GM18873 (cell line): ENCODE results near the gene ALPG.
"Not testable (repeated sequence)": the region's sequence is repeated elsewhere in the genome, so short reads cannot be mapped to it uniquely, and the experiment has no call there.

Source experiments
- ATAC-seq: cut with Tn5 transposase; IDR thresholded peaks from one replicate; pipeline ENCODE4 v1.9.1; 2021; ENCODE audit warnings: mild to moderate bottlenecking, moderate library complexity, moderate number of reproducible peaks; ENCODE audit not compliant: unreplicated experiment, low FRiP score

The ALPG gene

DNA sequence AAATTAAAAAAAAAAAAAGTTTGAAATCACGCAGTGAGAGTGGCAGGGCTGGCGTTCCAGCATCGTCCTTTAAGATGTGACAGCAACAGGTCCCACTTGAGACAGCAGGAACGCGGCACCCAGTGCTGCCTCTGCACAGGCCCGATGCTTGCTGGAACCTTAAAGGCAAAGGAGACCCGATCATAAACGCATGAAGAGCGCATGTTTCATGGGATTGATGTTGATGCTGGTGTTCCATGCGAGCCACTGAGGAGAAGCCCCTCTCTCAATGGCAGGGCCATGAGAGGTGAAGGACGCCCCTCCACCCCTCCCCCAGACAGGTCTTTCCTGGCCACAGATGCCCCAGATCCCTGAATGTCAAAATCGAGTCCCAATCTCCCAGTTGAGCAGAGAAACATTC lies 31.4 kb downstream of the ALPG start:
- no peak for ATAC-seq

DNA sequence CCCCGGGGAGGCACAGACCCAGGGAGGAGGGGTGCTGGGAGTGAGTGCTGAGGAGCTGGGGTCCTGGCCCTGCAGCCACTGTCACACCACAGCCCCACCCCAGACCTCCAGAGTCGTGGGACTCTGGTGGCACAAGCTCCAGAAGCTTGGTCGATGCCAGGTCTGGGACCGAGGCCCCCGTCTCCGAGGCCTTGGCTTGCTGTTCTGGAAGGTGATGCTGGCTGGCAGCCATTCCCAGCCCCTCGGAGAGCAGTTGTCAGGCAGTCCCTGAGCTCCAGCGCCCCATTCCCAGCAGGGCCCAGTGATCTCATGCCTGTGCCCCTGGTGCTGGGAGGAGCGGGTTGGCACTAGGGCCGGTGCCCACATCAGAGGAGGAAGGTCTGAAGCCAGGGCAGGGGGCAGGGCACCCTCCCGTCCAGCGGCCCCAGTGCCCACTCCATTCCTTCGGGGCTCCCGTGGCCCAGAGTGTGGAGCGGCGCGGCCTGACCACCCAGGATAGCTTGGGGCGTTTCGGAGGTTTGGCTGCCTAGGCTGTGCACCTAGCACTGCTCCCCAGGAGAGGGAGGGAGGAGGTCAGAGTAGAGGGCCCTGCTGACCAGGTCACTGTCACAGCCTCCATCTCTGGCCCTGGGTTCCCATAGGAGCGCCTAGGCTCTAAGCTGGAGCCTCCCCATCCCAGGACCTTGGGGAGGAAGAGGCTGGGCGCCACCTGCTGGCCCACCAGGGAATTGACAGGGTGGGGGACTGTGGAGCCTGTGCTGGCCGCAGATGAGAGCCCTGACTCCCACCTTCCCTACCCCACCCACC lies 32.5 kb downstream of the ALPG start:
- no peak for ATAC-seq

DNA sequence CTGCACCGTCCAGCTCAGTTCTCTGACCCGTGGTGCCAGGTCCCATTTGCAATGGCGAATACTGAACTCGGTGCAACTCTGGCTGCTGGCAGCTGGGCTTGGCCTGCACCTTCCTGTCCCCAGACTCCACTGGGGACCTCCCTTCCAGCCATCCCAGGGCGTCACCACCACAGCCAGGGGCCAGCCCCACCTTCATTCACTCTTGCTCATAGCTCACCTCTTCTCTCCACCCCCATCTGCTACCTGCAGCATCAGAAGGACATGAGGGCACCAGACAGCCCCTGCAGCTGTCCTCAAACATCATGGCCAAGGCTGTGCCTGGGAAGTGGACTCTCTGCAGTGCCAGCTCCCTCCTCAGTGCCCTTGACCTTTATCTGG lies 33.1 kb downstream of the ALPG start:
- no peak for ATAC-seq

DNA sequence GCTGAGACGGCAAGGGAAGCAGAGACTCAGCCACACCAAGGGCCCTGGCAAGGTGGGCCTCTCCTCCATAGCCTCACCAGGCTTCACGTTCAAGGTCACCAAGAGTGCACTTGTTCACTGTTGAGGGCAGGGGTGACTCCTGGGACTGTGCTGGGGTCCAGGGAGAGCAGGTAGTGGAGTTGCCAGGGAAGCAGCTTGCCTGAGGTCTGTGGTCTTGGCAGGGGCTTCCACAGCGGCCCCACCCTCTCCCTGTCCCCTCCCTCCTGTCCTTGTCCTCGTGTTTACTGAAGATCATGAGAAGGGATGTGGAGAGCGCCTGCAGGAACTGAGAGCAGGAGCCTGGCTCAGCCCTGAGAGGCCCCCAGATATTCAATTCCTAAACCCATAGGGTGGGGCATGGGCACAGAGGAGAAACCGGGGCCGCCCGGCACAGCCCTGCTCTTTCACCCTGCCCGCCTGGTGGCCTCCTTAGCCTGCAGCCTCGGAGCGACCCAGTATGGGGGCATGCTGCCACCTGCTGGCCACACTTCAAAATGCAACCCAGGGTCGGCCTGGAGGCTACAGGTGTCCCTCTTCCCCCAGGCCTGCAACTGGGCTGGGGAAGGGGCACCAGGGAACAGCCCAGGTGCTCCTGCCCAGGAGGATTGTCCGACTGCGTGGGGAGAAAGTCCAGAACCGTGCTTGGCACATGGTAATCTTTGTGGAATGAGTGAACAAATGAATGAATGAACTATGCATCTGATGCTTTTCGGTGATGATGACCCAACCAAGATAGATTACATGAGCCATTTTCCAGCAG lies 33.8 kb downstream of the ALPG start:
- not testable (repeated sequence) for ATAC-seq

DNA sequence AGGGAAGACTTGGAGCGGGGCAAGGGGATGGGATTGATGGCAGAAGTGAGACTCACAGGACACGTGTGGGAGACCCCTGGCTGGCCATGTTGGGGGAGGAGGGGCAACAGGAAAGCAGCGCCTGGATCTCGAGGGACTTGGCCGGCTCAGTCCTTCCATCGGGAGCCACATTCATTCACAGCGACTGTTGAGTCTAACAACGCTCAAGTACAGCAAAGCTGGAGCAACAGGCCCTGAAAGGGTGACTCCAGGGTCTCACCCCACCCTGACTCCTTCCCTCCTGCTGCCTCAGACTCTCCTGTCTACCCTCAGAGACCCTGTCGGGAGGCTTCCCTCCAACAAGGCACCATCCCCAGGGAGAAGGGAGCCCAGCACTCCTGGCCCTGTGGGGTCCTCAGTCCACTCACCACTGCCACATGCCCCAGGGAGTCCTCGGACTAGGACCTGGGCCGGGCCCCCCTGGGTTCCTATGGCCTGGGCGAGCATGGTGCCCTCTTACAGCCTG lies 34.6 kb downstream of the ALPG start:
- no peak for ATAC-seq

DNA sequence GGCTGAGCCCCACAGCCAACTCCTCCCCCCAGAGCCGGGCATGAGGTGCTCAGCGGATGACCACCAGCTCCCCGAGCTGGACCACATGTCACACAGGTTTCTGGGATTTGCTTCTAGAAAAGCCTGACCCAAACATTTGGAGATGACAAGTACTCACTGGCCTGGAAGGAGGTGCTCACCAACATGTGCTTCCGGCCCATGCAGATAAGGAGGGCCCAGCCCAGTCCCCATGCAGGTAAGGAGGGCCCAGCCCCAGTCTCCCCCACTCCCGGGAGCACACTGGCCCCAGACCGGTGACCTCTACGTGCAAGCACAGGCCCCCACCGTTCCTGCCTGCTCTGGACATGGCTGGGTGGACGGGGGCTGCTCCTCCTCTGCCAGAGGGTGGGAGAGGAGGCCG lies 35.3 kb downstream of the ALPG start:
- not testable (repeated sequence) for ATAC-seq

DNA sequence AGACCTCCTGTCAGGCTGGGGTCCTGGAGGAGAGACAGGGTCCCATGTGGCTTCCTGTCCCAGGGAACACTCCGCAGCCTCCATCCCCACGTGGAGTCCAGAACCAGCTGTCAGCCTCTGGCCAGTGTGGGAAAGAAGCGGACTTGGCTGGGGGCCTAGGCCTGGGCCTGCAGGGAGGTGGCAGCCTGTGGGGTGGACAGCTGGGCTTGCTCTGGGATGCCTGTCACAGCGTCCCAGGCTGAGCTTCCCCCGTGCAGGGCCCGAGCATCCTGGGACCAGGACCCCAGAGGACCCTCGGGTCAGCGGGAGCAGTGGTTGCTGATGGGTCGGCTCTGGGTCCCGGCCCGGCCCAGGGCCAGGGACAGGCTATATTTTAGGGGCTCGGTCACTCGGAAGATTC lies 35.8 kb downstream of the ALPG start:
- ATAC-seq, result not testable (repeated sequence)

DNA sequence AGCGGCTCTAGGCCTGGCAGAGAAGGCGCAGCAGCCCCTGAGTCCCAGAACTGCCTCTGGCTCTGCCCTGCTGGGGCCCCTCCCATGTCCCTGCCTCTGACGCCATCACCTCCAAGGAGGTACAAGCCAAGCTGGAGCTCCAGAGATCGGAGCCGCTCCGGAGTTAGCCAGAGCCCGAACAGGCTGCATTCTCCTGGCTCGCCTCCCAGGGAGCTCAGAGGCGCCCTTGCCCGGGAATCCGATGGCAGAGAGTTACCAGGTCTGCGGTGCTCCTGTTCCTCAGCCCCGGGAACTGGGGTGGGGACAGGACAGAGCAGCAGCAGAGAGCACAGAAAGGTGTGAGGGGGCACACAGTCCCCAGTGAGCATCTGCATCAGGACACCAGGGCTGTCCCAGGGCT lies 36.4 kb downstream of the ALPG start:
- ATAC-seq, result not testable (repeated sequence)

DNA sequence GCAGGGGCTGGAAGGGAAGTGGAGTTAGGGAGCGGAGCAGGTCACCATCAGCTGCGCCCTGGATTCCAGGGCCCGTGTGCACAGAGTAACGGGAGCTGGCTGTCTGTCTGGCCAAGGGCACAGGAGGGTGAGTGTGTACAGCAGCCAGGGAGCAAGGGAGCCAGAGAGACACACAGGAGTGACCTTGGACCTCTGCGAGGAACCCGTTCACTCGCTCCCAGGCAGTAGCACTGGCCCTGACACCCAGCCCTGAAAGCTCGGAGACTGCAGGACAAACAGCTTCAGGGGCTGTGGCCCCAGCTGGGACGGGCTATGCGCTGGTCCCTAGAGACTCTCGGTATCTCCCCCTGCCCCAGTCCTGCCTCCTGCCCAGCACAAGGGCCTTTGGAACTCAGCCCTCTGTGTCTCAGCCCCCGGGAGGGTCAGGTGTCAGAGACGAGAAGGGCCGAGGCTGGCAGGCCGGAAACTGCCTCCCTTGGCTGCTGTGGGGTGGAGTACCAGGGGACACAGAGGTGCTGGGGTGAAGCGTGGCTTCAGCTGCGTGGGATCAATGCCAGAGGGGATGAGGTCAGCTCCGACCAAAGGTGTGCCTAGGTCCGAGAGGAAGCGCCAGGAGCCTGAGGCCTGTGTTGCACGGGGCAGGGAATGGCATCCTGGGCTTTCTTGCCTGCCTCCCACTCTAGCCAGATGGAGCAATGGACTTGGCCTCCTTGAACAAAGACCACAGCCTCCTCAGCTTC lies 37.2 kb downstream of the ALPG start:
- not testable (repeated sequence) for ATAC-seq

DNA sequence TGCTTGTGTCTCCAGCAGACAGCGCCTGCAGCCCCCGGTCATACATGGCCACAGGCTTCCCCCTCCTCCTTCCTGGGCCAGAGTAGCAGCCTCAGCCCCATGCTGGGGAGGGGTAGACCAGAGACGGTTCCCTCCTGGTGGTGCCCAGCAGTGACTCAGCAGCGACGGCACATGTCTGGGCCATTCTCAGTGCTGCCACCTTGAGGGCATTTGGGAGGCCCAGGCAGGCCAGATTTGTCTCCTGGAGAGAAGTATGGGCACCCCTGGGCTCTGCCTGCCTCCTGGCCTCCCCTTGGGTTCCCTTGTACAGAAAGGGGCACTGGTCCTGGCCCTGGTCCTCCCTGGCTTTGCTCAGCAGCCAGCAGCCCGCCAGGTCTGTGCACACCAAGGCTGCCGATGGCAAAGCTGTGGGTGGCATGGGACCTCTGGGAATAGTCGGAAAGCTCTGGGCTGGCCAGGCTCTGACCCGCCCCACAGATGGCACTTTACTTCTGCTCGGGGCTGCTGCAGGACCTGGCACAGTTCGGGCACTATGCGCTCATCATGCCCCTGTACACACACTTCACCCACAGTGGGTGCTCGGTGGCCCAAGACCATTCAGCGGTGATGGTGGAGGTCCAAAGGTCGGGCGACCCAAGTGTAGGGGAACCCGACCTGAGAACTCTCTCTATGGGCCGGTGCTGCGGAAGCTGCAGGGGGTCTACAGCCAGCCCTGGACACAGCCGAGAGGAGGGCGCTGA lies 37.9 kb downstream of the ALPG start:
- no peak for ATAC-seq

DNA sequence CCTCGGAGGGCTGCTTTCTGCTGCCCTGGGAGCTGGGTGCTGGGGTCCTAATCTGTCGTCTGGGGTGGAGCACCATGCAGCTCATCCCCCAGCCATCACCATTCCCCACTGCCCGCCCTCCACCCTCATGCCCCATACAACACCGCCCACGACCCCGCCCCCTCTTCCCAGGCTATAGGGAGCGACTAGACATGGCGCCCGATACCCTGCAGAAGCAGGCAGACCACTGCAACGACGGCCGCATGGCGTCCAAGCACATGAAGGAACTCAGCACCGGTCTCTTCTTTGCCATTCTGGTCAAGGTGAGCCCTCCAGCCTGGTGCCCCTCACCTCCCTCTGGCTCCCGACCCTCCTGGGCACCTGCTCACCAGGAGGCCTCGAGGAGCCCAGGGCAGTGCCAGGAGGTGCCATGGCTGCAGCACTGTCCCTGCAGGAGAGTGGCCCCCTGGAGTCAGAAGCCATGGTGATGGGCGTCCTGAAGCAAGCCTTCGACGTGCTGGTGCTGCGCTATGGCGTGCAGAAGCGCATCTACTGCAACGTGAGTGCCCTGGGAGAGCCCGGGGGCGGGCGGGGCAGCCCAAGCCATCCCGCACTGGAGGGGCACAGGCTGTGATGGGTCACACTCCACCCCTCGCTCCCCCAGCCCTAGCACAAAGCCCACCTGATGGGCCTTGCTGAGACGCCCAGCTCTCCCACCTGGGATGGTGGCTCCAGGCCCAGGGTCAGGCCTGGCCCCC lies 38.7 kb downstream of the ALPG start:
- ATAC-seq, result not testable (repeated sequence)

DNA sequence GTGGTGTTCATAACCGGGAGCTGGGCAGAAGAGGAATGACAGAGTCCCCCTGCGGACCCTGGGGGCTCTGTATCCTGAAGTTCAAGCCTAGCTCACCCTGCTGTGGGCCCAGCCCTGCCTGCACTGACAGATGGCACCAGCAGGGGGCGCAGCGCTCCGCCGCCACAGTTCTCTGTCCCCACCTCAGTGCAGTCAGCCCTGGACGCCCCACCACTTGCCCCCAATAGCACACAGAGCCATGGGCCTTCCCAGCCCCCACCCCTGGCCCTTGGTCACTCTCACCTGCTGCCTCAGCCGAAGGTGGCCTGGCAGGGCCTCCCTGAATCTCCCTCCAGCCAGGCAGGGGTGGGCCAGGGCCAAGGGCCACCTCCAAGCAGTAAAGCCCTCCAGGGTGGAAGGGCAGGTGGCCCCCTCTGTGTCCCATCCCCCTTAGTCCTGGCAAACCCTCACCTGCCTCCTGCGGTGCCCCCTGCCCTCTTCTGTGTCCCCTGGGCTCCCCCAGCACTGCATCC lies 39.7 kb downstream of the ALPG start:
- not testable (repeated sequence) for ATAC-seq

DNA sequence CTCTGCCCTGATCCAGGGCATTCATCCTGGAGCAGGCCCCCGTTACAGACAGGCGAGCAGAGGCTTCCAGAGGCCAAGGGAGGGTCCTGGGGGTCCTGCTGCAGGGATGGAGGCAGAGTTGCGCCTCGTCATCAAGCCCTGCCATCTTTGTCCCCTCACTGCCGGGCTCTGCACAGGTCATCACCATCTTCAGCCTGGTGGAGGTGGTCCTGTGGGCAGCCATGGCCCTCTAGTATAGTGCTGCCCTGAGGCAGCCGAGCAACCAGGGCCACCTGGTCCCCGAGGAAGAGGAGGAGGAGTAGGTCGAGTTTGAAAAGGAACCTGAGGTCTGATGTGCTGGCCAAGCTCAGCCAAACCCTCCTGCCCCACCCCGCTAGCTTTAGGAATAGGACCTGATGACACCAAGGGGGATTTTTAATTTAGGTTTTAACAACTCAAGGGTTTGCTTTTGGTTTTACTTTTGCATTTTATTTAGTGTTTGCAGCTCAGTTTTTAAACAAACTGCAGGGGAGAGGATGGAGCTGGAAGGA lies 40.5 kb downstream of the ALPG start:
- no peak for ATAC-seq

DNA sequence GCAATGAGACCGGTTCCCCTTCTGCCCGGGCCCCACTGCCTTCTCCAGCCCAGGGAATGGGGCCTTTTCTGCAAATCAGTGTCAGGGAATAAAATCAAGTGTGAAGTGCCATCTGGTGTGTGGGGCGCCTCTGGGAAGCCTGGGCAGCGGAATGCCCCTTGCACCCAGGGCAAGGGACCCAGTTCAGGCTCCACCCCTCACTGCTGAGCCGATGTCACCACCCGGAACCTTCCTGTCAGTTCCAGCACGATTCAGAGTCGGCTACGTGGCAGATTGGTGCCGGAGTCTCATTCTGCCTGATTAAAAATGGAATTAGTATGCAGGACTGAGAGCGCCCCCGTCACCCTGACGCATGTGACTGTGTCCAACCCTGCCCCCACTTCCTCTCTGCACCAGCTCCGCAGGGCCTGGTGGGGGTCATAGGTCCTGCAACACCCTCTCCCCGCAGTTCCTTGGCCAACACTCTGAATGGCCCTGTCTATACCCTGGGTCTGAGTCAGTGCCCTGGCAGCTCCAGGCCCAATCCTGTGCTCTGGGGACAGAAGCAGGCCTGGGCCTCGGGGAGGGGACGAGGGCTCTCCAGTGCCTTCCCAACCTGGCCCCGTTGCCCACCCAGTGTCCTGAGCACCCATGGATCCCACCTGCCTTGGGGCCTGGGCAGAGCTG lies 41.1 kb downstream of the ALPG start:
- no peak for ATAC-seq

DNA sequence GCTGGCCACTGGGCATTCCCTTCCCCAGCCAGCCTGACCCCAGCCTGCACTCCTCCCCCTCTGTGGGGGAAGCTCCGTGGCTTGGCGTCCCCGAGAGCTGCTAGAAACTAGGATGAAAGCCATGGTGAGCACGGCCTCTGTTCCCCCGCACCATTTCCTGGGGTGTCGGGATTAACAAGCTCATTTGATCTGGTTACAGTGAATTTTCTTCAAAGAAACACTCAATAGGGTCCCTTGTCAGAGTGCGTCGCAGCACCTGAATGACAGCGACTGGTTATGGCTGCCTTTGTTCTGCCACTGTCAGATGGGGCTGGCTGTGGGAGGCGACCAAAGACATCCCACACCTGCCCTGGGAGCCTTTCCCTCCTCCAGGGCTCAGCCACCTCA lies 41.7 kb downstream of the ALPG start:
- ATAC-seq, result no peak

DNA sequence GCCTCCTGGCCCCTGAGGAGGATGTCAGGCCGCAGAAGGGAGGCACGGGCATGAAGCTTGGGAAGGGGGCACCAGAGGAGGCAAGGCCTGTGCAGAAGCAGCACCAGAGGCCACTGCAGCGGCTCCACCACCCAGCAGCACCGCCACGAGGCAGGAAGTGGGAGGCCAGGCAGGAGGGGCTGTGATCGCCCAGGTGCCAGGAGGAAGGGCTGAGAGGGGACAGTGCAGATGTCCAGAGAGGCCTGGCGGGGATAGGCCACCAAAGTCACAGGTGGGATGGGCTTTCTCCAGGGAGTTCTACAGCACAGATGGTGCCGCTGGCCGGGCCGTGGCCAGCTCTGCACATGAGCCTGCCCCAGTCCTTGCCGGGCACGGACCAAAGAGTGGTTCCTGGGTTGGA lies 43.3 kb downstream of the ALPG start:
- no peak for ATAC-seq

DNA sequence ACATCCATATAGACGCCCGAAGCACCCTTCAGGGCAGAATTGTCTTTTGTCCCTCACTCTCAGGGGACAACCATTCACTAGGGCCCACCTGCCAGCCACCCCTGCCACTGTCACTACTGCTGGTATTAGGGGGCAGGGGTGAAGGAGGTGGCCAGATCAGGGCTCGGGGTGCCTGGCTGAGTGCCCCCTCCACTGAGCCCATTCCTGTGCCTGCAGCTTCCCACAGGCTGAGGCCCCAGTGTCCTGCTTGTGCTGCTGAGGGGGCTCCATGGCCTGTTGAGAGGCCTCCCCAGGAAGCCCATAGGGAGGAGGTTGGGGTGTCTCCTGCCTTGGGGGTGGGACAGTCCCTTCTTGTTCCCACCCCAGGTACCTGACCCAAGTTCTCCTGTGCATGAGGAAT lies 45.0 kb downstream of the ALPG start:
- ATAC-seq, result not testable (repeated sequence)

DNA sequence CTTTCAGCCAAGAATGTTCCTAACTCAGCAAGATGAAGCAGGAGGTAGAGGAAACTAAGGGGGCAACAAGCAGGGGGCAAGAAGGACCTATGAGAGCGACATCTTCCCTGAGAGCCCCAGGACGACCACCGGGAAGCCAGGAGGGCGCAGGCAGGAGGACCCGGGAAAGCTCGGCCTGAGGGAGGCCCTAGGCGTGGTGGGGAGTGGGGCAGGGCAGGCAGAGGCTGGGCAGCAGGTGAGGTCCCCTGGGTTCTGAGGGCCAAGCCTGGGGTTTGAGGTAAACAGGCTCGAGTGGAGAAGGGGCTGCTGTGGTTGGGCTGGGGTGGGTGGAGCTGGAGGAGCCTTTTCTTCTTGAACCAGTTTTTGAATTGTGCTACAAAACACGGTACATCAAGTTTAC lies 48.0 kb downstream of the ALPG start:
- ATAC-seq, result no peak
